H1 (cell line): ENCODE measurements around the gene KCNMA1. TPM values are rescaled to one million over a fixed set of nuclear protein-coding genes. Genes with fewer than 3 reads are reported as not detected.

Experiments used
- BACH1 ChIP-seq: IDR thresholded peaks from 2 replicates; pipeline ENCODE4 v1.6.1; 2012; ENCODE audit warnings: low read length, improper control_type of control experiment
- CBX8 ChIP-seq: fragments of 300-800, 300-1000 bp; sonication (generic); IDR thresholded peaks from 2 replicates; pipeline ENCODE4 v1.7.1; 2016; ENCODE audit warnings: low read depth, low read length, borderline replicate concordance
- FOSL1 ChIP-seq: IDR thresholded peaks from 2 replicates; pipeline ENCODE4 v1.6.1; 2011; ENCODE audit warnings: mild to moderate bottlenecking, low read depth, low read length, moderate library complexity; ENCODE audit not compliant: insufficient read depth
- GTF2F1 ChIP-seq: IDR thresholded peaks from 2 replicates; pipeline ENCODE4 v1.6.1; 2012; ENCODE audit warnings: low read depth, low read length, improper control_type of control experiment, borderline replicate concordance
- SIRT6 ChIP-seq: IDR thresholded peaks from one replicate; pipeline ENCODE4 v1.7.1; 2012; ENCODE audit warnings: low read length, inconsistent platforms
- SP2 ChIP-seq: IDR thresholded peaks from 2 replicates; pipeline ENCODE4 v1.6.1; 2012; ENCODE audit warnings: mild to moderate bottlenecking, low read length, inconsistent platforms
- TBP ChIP-seq: IDR thresholded peaks from 2 replicates; pipeline ENCODE4 v1.6.1; 2011; ENCODE audit warnings: low read depth, low read length, improper control_type of control experiment
- polyA plus RNA-seq, 7 experiments: library from polyadenylated mRNA; depleted of rRNA in 3 of 7; stranded (reverse) in 5 of 7; unstranded in 2 of 7; fragments of >200 nt in 5 of 7; fragments of 200-250 nt in 2 of 7; gene quantifications; 1 replicate in 5 of 7; 2 replicates in 1 of 7; 4 replicates in 1 of 7; pipeline versions ENCODE4 v1.2.1 to v1.2.3, GENCODE V29; 2011 to 2013; ENCODE audit warnings: missing spikeins in 2 of 7, mixed read lengths in 2 of 7
- total RNA-seq: library from RNA; stranded (reverse); fragmentation: NEBNext Ultra II Directional; extraction: Animal tissue kit (Norgen Biotek cat#: 25700); gene quantifications from 2 replicates; pipeline ENCODE4 v1.2.1, GENCODE V29; 2021

KCNMA1 gene
- total and polyA plus RNA-seq, 2 of the 8 experiments (the other 6 are each of a cell fraction or from before 2014, with no cell fraction given) = 10.2 to 11.1 TPM

GRCh38 chr10:76969366-76969948, 668.2 kb downstream of the KCNMA1 start (continued):
- TF ChIP-seq TBP (no peak), SP2 (no peak), SIRT6 (no peak), BACH1 (no peak), CBX8 (no peak), GTF2F1 (no peak), FOSL1 (no peak)
- TF ChIP-seq, all 59 proteins: peak for 0
